Measurements from ENCODE around the gene USP6. TPM values are rescaled to one million over a fixed set of nuclear protein-coding genes. Genes with fewer than 3 reads are reported as not detected.
"Not testable (repeated sequence)": the region's sequence is repeated elsewhere in the genome, so short reads cannot be mapped to it uniquely, and the experiment has no call there.

USP6 gene
- total and polyA plus RNA-seq, 2 of the 13 experiments (the other 11 are each of a cell fraction or from before 2014, with no cell fraction given) = 0.04 TPM; not detected in 1

GRCh38 chr17:5135726-5136579 lies 20.1 kb downstream of the USP6 start:
- FAIRE-seq = no peak
- Histone ChIP-seq H3K9me3 (ENCODE audit: low read length) (no peaks in the 10 kb centered on the region), H3K79me2 (ENCODE audit: insufficient read depth, low read length) (no peaks in the 10 kb centered on the region), H3K27ac (ENCODE audit: extremely low read length, insufficient read depth, low read length) (no peak overlapping the region), H3K4me2 (ENCODE audit: low read depth, low read length) (peak overlapping the region; percentile 39; the same call in 1 of the 2 replicates), H3K9ac (ENCODE audit: insufficient read depth, low read depth, low read length) (no peak overlapping the region), H4K20me1 (ENCODE audit: insufficient read depth, low read length) (no peaks in the 10 kb centered on the region), H3K4me3 (replicated peaks in 1 of 3; ENCODE audit: insufficient read depth in 1 of 3, low read depth in 2 of 3, low read length in 3 of 3) (peak overlapping the region in 1 of 3 experiments; percentile 4; a peak in 1 of 6 replicates), H2AFZ (ENCODE audit: low read length) (no peak overlapping the region), H3K4me1 (ENCODE audit: insufficient read depth, low read length) (peaks cover 20% of the 10 kb centered on the region), H3K36me3 (replicated peaks in 1 of 2; ENCODE audit: control insufficient read depth in 1 of 2, insufficient read depth in 2 of 2, low read length in 2 of 2) (no peaks in the 10 kb centered on the region), H3K27me3 (ENCODE audit: control insufficient read depth in 1 of 2, insufficient read depth in 2 of 2, low read length in 2 of 2) (peaks cover 2 to 20% of the 10 kb centered on the region in 2 experiments; a peak in 4 of 5 replicates)
- ChIA-PET CTCF (ENCODE audit: low intra/inter-chr PET ratio, low total read pairs) (no interaction called here), POLR2A (no interaction called here)
- no peak for DNase-seq (ENCODE audit: low spot score)
- 0 out of 2 replicates have a peak, but pooled peaks have one; percentile 29 for TF ChIP-seq PAXIP1 (CRISPR knock-in tag; conservative IDR thresholded peaks at IDR 0.05)
- TF ChIP-seq HNF4G (IDR thresholded peaks at IDR 0.05; ENCODE audit: borderline replicate concordance, low read depth, low read length) = 0 out of 2 replicates have a peak, but pooled peaks have one; percentile 14
- no peak for TF ChIP-seq HNF4G (CRISPR knock-in tag; IDR thresholded peaks at IDR 0.05; ENCODE audit: borderline replicate concordance, low read depth)
- no peak for TF ChIP-seq CEBPG (CRISPR knock-in tag; IDR thresholded peaks at IDR 0.05)
- peak; percentile 12; the same call in 1 of the 2 replicates for TF ChIP-seq HNF4A (CRISPR knock-in tag; IDR thresholded peaks at IDR 0.05)
- peak; percentile 10; the same call in 1 of the 2 replicates for TF ChIP-seq ZNF687 (CRISPR knock-in tag; IDR thresholded peaks at IDR 0.05)
- in situ Hi-C loops (cut with HindIII; ENCODE audit: extremely low pct_ligation_motif_present, low pct_unique_long_range_greater_than_20kb) (no loop called here), intact Hi-C loops (cut with micrococcal nuclease; ENCODE audit: unreplicated experiment) (no loop called here)
- WGBS (ENCODE audit: low lambda C conversion rate) = 26% methylated on average over 6 of the region's 14 CpGs
- no TSS peak for BruUV-seq (replicated peaks)
- ATAC-seq = peak; percentile 26; the same call in 1 of the 3 replicates

GRCh38 chr17:5136580-5137412 lies 21.0 kb downstream of the USP6 start:
- H3K27ac ChIP-seq (ENCODE audit: extremely low read length, insufficient read depth, low read length); H3K79me2 ChIP-seq (ENCODE audit: insufficient read depth, low read length); DNase-seq (ENCODE audit: low spot score); H4K20me1 ChIP-seq (ENCODE audit: insufficient read depth, low read length); H3K9me3 ChIP-seq (ENCODE audit: low read length); BruUV-seq (replicated peaks); intact Hi-C loops (cut with micrococcal nuclease; ENCODE audit: unreplicated experiment); H2AFZ ChIP-seq (ENCODE audit: low read length); FAIRE-seq; in situ Hi-C loops (cut with HindIII; ENCODE audit: extremely low pct_ligation_motif_present, low pct_unique_long_range_greater_than_20kb); H3K4me3 ChIP-seq (replicated peaks in 1 of 3; ENCODE audit: insufficient read depth in 1 of 3, low read depth in 2 of 3, low read length in 3 of 3); H3K36me3 ChIP-seq (replicated peaks in 1 of 2; ENCODE audit: control insufficient read depth in 1 of 2, insufficient read depth in 2 of 2, low read length in 2 of 2); H3K9ac ChIP-seq (ENCODE audit: insufficient read depth, low read depth, low read length); CTCF ChIA-PET (ENCODE audit: low intra/inter-chr PET ratio, low total read pairs); POLR2A ChIA-PET; ATAC-seq: not testable (repeated sequence)
- Histone ChIP-seq H3K27me3 (ENCODE audit: control insufficient read depth in 1 of 2, insufficient read depth in 2 of 2, low read length in 2 of 2) (peaks cover 2 to 20% of the 10 kb centered on the region in 2 experiments; a peak in 4 of 5 replicates), H3K4me1 (ENCODE audit: insufficient read depth, low read length) (peaks cover 20% of the 10 kb centered on the region), H3K4me2 (ENCODE audit: low read depth, low read length) (peak overlapping the region; percentile 39; the same call in 1 of the 2 replicates)
- 28% methylated on average over 2 of the region's 14 CpGs for WGBS (ENCODE audit: low lambda C conversion rate)

All from HepG2 (cell line).